Renal cortex interstitium (tissue), 15 donors: ENCODE measurements around the gene HES1. TPM values are rescaled to one million over a fixed set of nuclear protein-coding genes. Genes with fewer than 3 reads are reported as not detected.
"Not testable (repeated sequence)": the region's sequence is repeated elsewhere in the genome, so short reads cannot be mapped to it uniquely, and the experiment has no call there.

Source experiments
- DNase-seq, 11 donors: peaks; one replicate each; pipeline ENCODE4 v3.0.0-alpha.2; 2013; ENCODE audit warnings: low read depth in 9 of 11, low spot score in 4 of 11; ENCODE audit errors: extremely low read depth in 1 of 11
- long read RNA-seq, 16 experiments: transcript quantifications; one replicate each; lab custom pipeline, GENCODE V29; 2026
- polyA plus RNA-seq, 3 donors: library from polyadenylated mRNA; unstranded; fragments of 120-200 nt; gene quantifications; one replicate each; pipeline ENCODE4 v1.2.1, GENCODE V29; 2013; ENCODE audit not compliant: insufficient read length in 3 of 3

The HES1 gene, protein sequence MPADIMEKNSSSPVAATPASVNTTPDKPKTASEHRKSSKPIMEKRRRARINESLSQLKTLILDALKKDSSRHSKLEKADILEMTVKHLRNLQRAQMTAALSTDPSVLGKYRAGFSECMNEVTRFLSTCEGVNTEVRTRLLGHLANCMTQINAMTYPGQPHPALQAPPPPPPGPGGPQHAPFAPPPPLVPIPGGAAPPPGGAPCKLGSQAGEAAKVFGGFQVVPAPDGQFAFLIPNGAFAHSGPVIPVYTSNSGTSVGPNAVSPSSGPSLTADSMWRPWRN
- polyA plus RNA-seq: 10 to 100 TPM; 73.7 to 94.9 (median 76.1) TPM
- long read RNA-seq, donor 1, transcript HES1-201 (4 exons, 1,578 nt): major isoform, 51 of 92 reads
- long read RNA-seq, donor 1, partial matches to known transcripts: 37 of 92 reads
- long read RNA-seq, donor 1, other reads (novel, unspliced or antisense): 0 of 92 reads
- long read RNA-seq, donor 2, transcript HES1-201 (4 exons, 1,578 nt): major isoform, 40 of 90 reads
- long read RNA-seq, donor 2, transcript HES1-202 (2 exons, 1,009 nt): minor isoform, 6 of 90 reads
- long read RNA-seq, donor 2, partial matches to known transcripts: 44 of 90 reads
- long read RNA-seq, donor 2, other reads (novel, unspliced or antisense): 0 of 90 reads
- long read RNA-seq, donor 3, transcript HES1-202 (2 exons, 1,009 nt): minor isoform, 12 of 81 reads
- long read RNA-seq, donor 3, transcript HES1-201 (4 exons, 1,578 nt): major isoform, 69 of 81 reads
- long read RNA-seq, donor 3, partial matches to known transcripts: 0 of 81 reads
- long read RNA-seq, donor 3, other reads (novel, unspliced or antisense): 0 of 81 reads
- long read RNA-seq, donor 4, transcript HES1-201 (4 exons, 1,578 nt): major isoform, 54 of 99 reads
- long read RNA-seq, donor 4, transcript HES1-202 (2 exons, 1,009 nt): minor isoform, 9 of 99 reads
- long read RNA-seq, donor 4, partial matches to known transcripts: 36 of 99 reads
- long read RNA-seq, donor 4, other reads (novel, unspliced or antisense): 0 of 99 reads
- long read RNA-seq, donor 5: 0 reads
- long read RNA-seq, donor 6, transcript HES1-201 (4 exons, 1,578 nt): major isoform, 56 of 105 reads
- long read RNA-seq, donor 6, transcript HES1-202 (2 exons, 1,009 nt): minor isoform, 11 of 105 reads
- long read RNA-seq, donor 6, partial matches to known transcripts: 38 of 105 reads
- long read RNA-seq, donor 6, other reads (novel, unspliced or antisense): 0 of 105 reads
- long read RNA-seq, donor 7, transcript HES1-202 (2 exons, 1,009 nt): minor isoform, 11 of 124 reads
- long read RNA-seq, donor 7, transcript HES1-201 (4 exons, 1,578 nt): major isoform, 45 of 124 reads
- long read RNA-seq, donor 7, partial matches to known transcripts: 68 of 124 reads
- long read RNA-seq, donor 7, other reads (novel, unspliced or antisense): 0 of 124 reads
- long read RNA-seq, donor 8: 0 reads
- long read RNA-seq, donor 9, transcript HES1-201 (4 exons, 1,578 nt): major isoform, 43 of 63 reads
- long read RNA-seq, donor 9, partial matches to known transcripts: 16 of 63 reads
- long read RNA-seq, donor 9, other reads (novel, unspliced or antisense): 0 of 63 reads
- long read RNA-seq, donor 10, transcript HES1-201 (4 exons, 1,578 nt): major isoform, 46 of 51 reads
- long read RNA-seq, donor 10, transcript HES1-202 (2 exons, 1,009 nt): minor isoform, 5 of 51 reads
- long read RNA-seq, donor 10, partial matches to known transcripts: 0 of 51 reads
- long read RNA-seq, donor 10, other reads (novel, unspliced or antisense): 0 of 51 reads
- long read RNA-seq, donor 11, transcript HES1-201 (4 exons, 1,578 nt): major isoform, 55 of 59 reads
- long read RNA-seq, donor 11, partial matches to known transcripts: 0 of 59 reads
- long read RNA-seq, donor 11, other reads (novel, unspliced or antisense): 0 of 59 reads
- long read RNA-seq, donor 12, transcript HES1-202 (2 exons, 1,009 nt): minor isoform, 6 of 54 reads
- long read RNA-seq, donor 12, transcript HES1-201 (4 exons, 1,578 nt): major isoform, 27 of 54 reads
- long read RNA-seq, donor 12, partial matches to known transcripts: 21 of 54 reads
- long read RNA-seq, donor 12, other reads (novel, unspliced or antisense): 0 of 54 reads
- long read RNA-seq, donor 13: 0 reads
- long read RNA-seq, donor 14, transcript HES1-201 (4 exons, 1,578 nt): major isoform, 37 of 89 reads
- long read RNA-seq, donor 14, partial matches to known transcripts: 49 of 89 reads
- long read RNA-seq, donor 14, other reads (novel, unspliced or antisense): 0 of 89 reads
- long read RNA-seq, donor 15, transcript HES1-201 (4 exons, 1,578 nt): major isoform, 29 of 48 reads
- long read RNA-seq, donor 15, partial matches to known transcripts: 18 of 48 reads
- long read RNA-seq, donor 15, other reads (novel, unspliced or antisense): 0 of 48 reads
- long read RNA-seq, donor 16, transcript HES1-201 (4 exons, 1,578 nt): major isoform, 133 of 183 reads
- long read RNA-seq, donor 16, transcript HES1-202 (2 exons, 1,009 nt): minor isoform, 9 of 183 reads
- long read RNA-seq, donor 16, partial matches to known transcripts: 41 of 183 reads
- long read RNA-seq, donor 16, other reads (novel, unspliced or antisense): 0 of 183 reads

DNA sequence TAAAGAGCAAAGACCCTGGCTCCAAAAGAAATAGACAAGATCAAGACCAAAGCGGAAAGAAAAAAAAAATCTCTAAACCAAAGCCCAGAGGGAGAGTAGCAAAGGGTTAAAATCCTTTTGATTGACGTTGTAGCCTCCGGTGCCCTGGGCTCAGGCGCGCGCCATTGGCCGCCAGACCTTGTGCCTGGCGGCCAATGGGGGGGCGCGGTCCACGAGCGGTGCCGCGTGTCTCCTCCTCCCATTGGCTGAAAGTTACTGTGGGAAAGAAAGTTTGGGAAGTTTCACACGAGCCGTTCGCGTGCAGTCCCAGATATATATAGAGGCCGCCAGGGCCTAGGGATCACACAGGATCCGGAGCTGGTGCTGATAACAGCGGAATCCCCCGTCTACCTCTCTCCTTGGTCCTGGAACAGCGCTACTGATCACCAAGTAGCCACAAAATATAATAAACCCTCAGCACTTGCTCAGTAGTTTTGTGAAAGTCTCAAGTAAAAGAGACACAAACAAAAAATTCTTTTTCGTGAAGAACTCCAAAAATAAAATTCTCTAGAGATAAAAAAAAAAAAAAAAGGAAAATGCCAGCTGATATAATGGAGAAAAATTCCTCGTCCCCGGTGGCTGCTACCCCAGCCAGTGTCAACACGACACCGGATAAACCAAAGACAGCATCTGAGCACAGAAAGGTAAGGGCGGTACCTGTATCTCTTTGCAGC lies at the start of gene HES1:
TSS of gene HES1 (plus strand) at position 343 of the 713 bp plus-strand sequence. CDS start at position 576, 233 bp downstream.
- DNase-seq: peak in 10 of 11 donors; percentile 88 to 96 (median 94)

DNA sequence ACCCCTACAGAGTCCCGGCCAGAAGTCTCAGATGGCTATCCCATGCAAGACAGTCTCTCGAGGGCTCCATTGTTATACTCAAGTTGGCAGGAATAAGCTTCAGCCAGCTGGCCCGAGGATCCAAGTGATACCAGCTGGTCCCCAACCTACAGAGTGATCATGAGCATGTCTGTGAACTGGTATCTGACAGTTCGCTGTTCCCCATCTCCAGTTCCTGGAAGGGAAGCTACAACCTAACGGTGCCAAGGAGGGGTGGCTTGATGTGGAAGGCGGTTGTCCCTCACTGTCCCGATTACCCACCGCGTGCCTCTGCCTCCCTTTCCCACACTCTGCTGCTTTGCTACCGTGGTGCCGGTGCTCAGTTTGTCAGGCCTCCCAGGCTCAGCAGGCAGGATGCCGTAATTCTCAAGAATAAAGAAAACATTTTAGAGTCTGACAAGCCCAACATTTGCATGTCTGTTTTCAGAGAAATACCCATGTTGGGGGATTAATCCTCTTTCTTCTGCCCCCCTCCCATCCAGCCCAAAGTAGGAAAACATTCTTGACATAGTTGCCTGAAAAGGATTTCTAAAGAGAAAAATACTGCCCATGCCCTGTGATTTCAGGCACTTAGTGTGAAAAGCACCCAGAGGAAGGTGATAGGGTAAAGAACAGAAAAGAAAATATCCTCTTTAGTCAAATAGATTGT lies 49.4 kb upstream of the HES1 start:
- DNase-seq: no peak

DNA sequence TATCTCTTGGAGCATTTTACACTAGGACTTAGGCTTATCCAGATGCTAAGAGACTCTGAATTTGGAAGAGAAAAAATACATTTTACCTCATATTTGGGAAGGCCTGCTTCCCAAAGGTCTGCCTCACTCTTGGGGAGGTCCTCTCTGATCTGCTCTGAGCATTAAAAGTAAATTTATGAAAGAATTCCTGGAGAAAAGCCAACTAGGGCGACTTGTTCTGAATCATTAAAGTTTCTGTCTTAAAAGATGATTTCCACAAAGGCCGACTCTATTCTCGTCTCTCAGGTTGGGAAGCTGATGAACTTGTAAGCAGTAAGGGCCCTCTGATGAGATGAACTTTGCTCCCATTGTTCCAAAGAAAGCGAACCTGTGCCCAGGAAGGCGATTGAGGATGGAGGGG lies 48.7 kb upstream of the HES1 start:
- DNase-seq: no peak

DNA sequence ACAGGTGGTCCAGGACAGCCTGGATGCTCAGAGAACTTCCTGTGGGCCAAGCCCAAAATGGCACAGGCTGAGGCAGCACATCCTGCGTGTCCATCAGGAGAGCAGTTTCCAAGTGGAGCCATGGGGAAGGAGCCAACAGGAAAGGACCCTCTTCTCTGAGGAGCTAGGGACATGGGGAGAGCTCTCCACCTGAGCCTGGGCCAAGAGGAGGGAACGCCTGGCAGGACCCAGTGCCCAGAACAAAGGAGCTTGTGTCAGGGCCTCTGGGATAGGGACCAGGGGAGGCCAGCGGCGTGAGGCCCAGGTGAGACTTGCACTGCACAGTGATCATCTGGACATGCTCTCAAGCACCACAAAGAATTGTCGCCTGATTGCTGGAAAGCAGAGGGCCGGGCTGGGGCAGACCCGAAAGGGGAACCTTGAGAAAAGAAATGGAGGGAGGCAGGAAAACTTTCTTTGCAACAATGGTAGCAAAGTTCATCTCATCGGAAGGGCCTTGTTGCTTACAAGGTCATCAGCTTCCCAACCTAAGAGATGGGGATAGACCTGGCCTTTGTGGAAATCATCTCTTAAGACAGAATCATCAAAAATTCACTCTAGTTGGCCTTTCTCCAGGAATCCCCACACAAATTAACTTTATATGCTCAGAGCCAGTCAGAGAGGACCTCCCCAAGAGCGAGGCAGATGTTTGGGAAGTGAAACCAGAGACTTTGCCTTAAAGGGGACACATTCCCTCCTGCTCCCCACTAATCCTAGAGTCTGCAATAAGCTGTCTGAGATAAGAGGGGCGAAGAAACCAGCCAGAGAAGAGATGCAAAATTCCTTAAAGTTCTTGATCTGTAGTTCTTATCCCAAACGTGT lies 47.7 kb upstream of the HES1 start:
- no peak for DNase-seq

DNA sequence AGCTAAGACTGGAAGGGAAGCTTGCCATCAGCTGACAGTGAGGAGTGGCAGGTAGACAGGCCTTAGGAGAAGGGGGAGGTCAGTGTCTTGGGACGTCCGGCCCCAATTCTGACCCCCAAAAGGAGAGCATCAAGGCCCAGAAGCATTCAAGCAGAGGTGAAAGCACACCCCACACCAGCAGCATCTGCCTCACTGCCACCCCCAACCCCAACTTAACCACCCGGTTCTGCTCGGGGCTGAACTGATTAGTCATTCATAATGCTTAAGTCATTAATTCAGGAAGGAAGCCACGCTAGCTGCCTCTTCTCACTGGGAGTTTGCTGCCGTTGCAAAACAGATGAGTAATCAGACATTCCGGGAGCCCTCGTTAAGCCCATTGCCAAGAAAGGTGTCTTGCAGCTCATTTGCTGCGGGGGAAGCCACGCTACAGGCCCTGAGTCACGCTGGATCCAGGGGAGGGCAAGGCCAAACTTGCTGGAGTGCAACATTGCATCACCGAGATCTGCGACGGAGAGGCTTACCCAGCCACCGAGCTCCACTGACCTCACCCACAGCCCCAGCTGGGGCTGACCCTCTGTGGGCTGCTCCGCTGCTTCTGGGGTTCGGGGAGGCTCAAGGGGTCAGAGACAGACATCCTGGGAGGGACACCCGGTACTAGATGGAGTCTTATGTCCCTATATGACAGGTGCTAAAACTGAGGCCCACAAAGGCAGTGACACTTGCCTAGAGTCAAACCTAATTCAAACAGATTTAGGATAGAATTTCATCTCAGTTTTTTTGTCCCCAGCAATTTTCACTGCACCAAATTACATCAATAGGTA lies 46.4 kb upstream of the HES1 start:
- DNase-seq: peak in 5 of 11 donors; percentile 48 to 76 (median 74)

DNA sequence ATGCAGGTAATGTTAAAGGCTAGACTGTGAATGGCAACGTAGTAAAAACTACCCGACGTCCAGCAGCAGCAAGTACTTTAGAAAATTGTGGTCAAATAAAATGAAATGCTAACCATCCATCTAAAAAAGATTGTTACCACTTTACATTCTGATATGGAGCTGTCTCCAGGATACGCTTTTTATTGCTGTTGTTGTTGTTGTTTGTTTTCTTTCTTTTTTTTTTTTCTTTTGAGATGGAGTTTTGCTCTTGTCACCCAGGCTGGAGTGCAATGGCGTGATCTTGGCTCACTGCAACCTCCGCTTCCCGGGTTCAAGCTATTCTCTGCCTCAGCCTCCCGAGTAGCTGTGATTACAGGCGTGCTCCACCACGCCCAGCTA lies 45.8 kb upstream of the HES1 start:
- not testable (repeated sequence) for DNase-seq

DNA sequence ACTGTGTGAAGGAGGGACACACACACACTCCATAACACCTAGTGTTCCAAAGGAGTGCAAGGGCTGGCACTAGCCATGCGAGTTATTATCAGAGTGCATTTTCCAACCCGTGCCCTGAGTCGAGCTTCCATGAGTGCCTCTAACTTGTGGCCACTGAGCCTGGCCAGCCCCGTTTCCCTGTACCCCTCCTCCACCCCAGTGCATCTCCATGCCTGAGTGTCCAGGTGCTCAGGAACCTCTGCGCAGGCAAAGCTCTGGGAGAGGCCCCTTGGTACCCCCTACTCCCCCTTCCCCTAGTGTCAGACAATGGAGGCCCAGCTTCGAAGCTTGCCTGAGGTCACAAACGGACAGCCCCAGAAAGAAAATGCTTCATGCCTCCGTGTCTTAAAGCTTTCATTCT lies 45.2 kb upstream of the HES1 start:
- no peak for DNase-seq

DNA sequence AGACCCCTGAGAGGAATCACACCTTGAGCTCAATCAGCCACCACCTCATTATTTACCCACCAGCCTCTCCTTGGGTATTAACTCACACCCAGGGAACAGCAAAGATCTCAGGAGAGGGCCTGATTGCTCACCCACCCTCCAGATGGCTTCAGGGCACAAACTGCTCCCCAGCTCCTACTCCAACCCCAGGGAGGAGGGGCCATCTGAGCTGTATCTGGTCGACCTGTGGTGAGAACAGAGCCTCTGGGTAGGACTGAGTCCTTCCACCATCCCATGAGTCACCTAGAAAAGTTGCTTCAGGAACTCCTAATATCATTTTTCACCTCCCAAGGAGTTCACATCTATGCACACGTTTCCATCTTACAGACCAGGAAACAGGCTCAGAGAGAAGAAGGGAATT lies 44.8 kb upstream of the HES1 start:
- no peak for DNase-seq

DNA sequence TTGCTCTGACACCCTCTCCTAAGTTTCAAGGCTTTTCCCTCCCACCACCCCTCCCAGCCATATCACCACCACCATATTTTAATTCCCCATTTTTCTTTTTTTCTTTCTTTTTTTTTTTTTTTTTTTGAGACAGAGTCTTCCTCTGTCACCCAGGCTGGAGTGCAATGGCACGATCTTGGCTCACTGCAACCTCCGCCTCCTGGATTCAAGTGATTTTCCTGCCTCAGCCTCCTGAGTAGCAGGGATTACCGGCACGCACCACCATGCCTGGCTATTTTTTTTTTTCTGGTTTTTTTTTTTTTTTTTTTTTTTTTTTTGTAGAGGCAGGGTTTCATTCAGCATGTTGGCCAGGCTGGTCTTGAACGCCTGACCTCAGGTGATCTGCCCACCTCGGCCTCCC lies 44.1 kb upstream of the HES1 start:
- DNase-seq: not testable (repeated sequence)

DNA sequence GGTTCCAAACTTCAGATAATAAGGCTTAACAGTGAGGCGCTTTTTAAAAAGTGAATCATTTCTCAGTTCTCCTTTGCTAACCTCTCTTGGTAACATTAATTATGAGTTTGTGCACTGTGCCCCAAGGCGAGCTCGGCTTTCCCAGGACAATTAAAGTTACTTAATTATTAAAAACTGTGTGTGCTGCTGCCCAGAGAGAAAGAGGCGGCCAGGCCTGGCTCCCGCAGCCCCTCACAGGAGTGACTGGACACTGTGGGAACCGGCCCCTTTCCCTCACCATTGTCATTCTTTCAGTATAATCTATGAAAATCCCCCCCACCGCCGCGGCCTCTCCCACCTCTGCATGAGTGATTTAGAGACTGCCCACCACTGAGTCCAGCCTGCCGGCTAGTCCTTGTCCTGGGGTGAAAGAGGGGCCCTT lies 43.1 kb upstream of the HES1 start:
- DNase-seq: no peak

DNA sequence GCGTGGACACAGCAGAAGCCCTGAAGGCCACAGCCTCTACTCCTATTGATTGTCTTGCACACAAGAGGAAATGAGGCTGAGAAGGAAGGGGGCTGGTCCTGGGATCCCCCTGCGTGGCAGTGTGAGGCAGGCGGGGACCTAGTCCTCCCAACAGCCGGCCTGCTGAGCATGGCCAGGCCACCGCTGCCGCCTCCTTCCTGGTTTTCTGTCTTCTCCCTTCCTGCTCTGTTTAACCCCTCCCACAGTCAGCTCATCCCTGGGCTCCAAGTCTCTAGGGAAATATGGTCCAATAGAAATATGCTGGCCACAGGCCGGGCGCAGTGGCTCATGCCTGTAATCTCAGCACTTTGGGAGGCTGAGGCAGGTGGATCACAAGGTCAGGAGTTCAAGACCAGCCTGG lies 42.1 kb upstream of the HES1 start:
- no peak for DNase-seq

DNA sequence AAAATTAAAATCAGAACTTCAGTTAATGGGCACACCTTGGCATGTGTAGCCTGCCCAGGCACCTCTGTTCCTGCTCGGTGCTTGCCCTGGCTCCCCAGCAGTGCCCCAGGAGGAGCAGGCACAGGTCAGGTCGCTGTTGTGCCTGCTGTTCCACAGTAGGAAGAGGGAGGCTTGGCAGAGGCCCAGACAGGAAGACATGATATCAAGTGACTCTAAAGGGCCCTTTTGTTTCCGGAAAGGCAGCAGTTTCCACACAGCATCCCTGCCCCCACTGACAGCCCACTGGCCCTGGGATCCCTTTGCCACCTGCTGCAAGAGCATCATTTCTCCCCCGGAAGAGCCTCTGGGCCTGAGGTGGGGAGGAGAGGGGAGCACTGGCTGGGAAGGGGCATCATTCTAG lies 40.5 kb upstream of the HES1 start:
- DNase-seq: no peak

DNA sequence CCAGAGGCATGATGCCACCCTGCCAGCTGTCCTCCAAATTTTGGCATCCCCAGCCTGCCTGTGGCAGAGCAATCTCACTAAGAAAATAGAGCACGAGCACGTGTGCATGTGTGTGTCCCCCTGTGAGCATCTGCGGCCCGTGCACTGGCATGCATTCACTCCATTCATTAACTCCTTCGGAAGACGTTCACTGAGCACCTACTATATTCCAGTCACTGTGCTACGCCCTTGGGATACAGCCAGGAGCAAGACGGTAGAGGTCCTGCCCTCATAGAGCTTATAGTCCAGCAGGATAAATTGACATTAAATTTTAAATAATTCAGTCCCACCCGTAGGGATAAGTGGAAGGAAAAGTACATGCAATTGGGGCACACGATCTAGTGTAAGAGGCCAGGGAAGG lies 40.0 kb upstream of the HES1 start:
- no peak for DNase-seq
